Stimulated activated CD4-positive, alpha-beta T cell treated with anti-CD3 and anti-CD28 coated beads, Interleukin-12 subunit alpha, Interleukin-12 subunit beta, amount 100 ng/mL, for 48 hours (primary cell): ENCODE data around the gene MTMR1.

ENCODE experiments used
- DNase-seq, 3 donors: peaks; one replicate each; pipeline ENCODE4 v3.0.0-alpha.2; 2020; ENCODE audit warnings: low read depth in 2 of 3, low spot score in 1 of 3

MTMR1 gene

GRCh38 chrX:150692831-150693724, at the start of gene MTMR1:
MTMR1 (plus strand) TSS chrX:150693396; CDS start chrX:150693531, 135 bp downstream.
- no peak for DNase-seq

- no peak for DNase-seq
Observed at GRCh38 chrX:150643958-150644357, 49.2 kb upstream of the MTMR1 start.

- DNase-seq: no peak
Observed at GRCh38 chrX:150644422-150644821, 48.8 kb upstream of the MTMR1 start.

- no peak for DNase-seq
Observed at GRCh38 chrX:150647331-150647730, 45.9 kb upstream of the MTMR1 start.

- no peak for DNase-seq
Observed at GRCh38 chrX:150648296-150648940, 44.8 kb upstream of the MTMR1 start.

GRCh38 chrX:150649096-150649870, 43.9 kb upstream of the MTMR1 start:
- DNase-seq: no peak

- no peak for DNase-seq
Observed at GRCh38 chrX:150651906-150652305, 41.3 kb upstream of the MTMR1 start.

- no peak for DNase-seq
Observed at GRCh38 chrX:150655788-150656187, 37.4 kb upstream of the MTMR1 start.

- no peak for DNase-seq
Observed at GRCh38 chrX:150663073-150663472, 30.1 kb upstream of the MTMR1 start.

- DNase-seq: no peak
Observed at GRCh38 chrX:150664290-150664689, 28.9 kb upstream of the MTMR1 start.

- no peak for DNase-seq
Observed at GRCh38 chrX:150676221-150676620, 17.0 kb upstream of the MTMR1 start.

- DNase-seq: no peak
Observed at GRCh38 chrX:150680974-150681373, 12.2 kb upstream of the MTMR1 start.

GRCh38 chrX:150683112-150683511, 10.1 kb upstream of the MTMR1 start:
- DNase-seq: no peak

- no peak for DNase-seq
Observed at GRCh38 chrX:150683536-150684146, 9.6 kb upstream of the MTMR1 start.

GRCh38 chrX:150688911-150689451, 4.2 kb upstream of the MTMR1 start:
- DNase-seq: no peak

GRCh38 chrX:150690126-150690525, 3.1 kb upstream of the MTMR1 start:
- DNase-seq: no peak

- no peak for DNase-seq
Observed at GRCh38 chrX:150692296-150692695, 900 bp upstream of the MTMR1 start.

GRCh38 chrX:150693725-150694574, 754 bp downstream of the MTMR1 start:
- peak in 2 of 3 donors; percentile 65 to 66 for DNase-seq

GRCh38 chrX:150694738-150695410, 1.7 kb downstream of the MTMR1 start:
- no peak for DNase-seq
